ENCODE measurements around the gene DUSP16.
"Not testable (repeated sequence)": the region's sequence is repeated elsewhere in the genome, so short reads cannot be mapped to it uniquely, and the experiment has no call there.

DUSP16 gene

DNA sequence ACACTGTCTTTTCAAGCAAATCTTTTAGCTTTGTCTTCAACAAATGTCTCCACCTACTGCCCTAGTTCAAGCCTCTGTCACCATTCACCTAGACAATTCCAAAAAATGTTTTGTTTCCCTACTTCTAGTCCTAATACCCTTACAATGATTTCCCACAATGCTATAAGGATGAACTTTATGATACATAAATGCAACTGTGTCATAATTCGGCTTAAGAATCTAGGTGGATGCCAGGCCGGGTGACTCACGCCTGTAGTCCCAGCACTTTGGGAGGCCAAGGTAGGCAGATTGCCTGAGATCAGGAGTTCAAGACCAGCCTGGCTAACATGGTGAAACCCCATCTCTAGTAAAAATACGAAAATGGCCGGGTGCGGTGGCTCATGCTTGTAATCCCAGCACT, 28.3 kb upstream of the DUSP16 start:
- TF ChIP-seq POLR2AphosphoS5 (IDR thresholded peaks at IDR 0.05; ENCODE audit: low read depth): no peak
- TF ChIP-seq, protein P1, sequence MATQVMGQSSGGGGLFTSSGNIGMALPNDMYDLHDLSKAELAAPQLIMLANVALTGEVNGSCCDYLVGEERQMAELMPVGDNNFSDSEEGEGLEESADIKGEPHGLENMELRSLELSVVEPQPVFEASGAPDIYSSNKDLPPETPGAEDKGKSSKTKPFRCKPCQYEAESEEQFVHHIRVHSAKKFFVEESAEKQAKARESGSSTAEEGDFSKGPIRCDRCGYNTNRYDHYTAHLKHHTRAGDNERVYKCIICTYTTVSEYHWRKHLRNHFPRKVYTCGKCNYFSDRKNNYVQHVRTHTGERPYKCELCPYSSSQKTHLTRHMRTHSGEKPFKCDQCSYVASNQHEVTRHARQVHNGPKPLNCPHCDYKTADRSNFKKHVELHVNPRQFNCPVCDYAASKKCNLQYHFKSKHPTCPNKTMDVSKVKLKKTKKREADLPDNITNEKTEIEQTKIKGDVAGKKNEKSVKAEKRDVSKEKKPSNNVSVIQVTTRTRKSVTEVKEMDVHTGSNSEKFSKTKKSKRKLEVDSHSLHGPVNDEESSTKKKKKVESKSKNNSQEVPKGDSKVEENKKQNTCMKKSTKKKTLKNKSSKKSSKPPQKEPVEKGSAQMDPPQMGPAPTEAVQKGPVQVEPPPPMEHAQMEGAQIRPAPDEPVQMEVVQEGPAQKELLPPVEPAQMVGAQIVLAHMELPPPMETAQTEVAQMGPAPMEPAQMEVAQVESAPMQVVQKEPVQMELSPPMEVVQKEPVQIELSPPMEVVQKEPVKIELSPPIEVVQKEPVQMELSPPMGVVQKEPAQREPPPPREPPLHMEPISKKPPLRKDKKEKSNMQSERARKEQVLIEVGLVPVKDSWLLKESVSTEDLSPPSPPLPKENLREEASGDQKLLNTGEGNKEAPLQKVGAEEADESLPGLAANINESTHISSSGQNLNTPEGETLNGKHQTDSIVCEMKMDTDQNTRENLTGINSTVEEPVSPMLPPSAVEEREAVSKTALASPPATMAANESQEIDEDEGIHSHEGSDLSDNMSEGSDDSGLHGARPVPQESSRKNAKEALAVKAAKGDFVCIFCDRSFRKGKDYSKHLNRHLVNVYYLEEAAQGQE (IDR thresholded peaks at IDR 0.05; ENCODE audit: insufficient replicate concordance, low read depth): no peak
- Histone ChIP-seq H3K27me3 (ENCODE audit: insufficient read depth, poor library complexity, severe bottlenecking) (no peaks in the 10 kb centered on the region), H3K4me3 (replicated peaks; ENCODE audit: insufficient read depth, low read length) (no peak overlapping the region), H3K27ac (replicated peaks) (no peak overlapping the region)
- DNase-seq (ENCODE audit: low read depth in 1 of 2, low spot score in 1 of 2): no peak

DNA sequence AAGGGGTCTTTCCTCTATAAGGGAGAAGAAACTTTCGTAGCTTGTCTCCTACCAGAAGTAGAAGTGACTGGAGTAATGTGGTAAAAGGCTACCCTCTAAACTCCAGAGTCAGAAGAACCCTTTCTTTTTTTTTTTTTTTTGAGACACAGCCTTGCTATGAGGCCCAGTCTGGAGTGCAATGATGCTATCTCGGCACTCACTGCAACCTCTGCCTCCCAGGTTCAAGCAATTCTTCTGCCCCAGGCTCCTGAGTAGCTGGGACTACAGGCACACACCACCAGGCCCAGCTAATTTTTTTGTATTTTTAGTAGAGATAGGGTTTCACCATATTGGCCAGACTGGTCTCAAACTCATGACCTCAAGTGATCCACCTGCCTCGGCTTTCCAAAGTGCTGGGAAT, 25.8 kb upstream of the DUSP16 start:
- H3K27ac ChIP-seq (replicated peaks); H3K4me3 ChIP-seq (replicated peaks; ENCODE audit: insufficient read depth, low read length): not testable (repeated sequence)

DNA sequence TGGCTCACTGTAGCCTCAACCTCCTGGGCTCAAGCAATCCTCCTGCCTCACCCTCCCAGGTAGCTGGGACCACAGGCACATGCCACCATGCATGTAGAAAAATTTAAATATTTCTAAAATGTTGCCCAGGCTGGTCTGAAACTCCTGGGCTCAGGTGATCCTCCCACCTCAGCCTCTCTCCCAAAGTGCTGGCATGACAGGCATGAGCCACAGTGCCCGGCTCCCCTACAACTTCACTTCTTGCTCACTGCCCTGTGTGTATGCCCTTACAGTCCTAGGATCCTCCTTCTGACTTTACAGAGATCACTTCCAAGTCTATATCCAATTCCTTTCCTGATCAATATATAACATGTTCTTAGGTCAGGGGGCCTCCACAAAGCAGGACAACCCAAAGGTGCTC, 25.2 kb upstream of the DUSP16 start:
- TF ChIP-seq GABPA (IDR thresholded peaks at IDR 0.05; ENCODE audit: low read depth) (no peak), POLR2AphosphoS5 (IDR thresholded peaks at IDR 0.05; ENCODE audit: low read depth) (no peak), SPI1 (IDR thresholded peaks at IDR 0.05; ENCODE audit: borderline replicate concordance, low read depth) (no peak)
- TF ChIP-seq, protein P1 (IDR thresholded peaks at IDR 0.05; ENCODE audit: insufficient replicate concordance, low read depth): no peak
- TF ChIP-seq, protein P2, sequence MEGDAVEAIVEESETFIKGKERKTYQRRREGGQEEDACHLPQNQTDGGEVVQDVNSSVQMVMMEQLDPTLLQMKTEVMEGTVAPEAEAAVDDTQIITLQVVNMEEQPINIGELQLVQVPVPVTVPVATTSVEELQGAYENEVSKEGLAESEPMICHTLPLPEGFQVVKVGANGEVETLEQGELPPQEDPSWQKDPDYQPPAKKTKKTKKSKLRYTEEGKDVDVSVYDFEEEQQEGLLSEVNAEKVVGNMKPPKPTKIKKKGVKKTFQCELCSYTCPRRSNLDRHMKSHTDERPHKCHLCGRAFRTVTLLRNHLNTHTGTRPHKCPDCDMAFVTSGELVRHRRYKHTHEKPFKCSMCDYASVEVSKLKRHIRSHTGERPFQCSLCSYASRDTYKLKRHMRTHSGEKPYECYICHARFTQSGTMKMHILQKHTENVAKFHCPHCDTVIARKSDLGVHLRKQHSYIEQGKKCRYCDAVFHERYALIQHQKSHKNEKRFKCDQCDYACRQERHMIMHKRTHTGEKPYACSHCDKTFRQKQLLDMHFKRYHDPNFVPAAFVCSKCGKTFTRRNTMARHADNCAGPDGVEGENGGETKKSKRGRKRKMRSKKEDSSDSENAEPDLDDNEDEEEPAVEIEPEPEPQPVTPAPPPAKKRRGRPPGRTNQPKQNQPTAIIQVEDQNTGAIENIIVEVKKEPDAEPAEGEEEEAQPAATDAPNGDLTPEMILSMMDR (IDR thresholded peaks at IDR 0.05; ENCODE audit: insufficient read depth, low read length): no peak
- Histone ChIP-seq H3K27ac (replicated peaks) (no peak overlapping the region), H3K27me3 (ENCODE audit: insufficient read depth, poor library complexity, severe bottlenecking) (no peaks in the 10 kb centered on the region), H3K4me3 (replicated peaks; ENCODE audit: insufficient read depth, low read length) (no peak overlapping the region)
- no peak for DNase-seq (ENCODE audit: low read depth in 1 of 2, low spot score in 1 of 2)

More for the DNA sequence above, 25.8 kb upstream of the DUSP16 start:
- DNase-seq (ENCODE audit: low read depth in 1 of 2, low spot score in 1 of 2); H3K27me3 ChIP-seq (ENCODE audit: insufficient read depth, poor library complexity, severe bottlenecking): not testable (repeated sequence)

DNA sequence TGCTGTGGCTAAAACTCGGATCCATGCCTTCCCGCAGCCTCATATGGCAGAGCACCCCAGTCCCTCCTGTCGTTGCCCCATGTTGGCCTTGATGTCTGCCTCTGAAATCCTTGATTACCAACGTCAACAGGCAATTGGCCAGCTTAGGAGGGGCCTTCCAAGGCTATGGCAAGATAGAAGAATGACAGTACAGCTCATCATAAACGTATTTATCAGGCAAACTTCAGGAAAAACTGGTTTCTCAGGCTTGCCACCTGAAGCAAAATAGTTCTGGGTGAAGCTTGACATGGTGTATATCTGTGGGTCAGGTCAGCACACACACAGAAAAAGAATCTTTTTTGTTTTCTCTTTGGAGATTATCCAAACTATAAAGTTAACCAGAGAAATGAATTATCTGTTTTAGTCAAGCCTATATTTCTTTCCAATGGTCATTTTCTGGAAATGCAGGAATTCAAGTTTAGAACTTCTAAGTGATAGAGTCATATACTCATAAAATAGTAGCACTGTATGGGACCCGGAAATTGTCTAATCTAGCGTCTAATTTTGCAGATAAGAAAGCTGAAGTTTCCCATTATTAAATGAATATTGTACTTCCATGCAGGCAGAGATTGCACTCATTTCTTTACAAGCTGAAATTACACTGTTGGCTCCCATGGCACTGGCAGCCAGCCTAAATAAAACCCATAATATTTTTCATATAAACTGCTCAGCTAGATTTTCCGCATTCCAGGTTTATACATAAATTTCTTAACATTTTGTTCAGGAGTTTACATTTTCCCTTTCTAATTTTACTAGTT, 24.4 kb upstream of the DUSP16 start:
- no peak overlapping the region for H3K27ac ChIP-seq (replicated peaks)
- no peak for DNase-seq (ENCODE audit: low read depth in 1 of 2, low spot score in 1 of 2)

More for the DNA sequence above, 24.4 kb upstream of the DUSP16 start:
- no peak overlapping the region for H3K4me3 ChIP-seq (replicated peaks; ENCODE audit: insufficient read depth, low read length)
- H3K27me3 ChIP-seq (ENCODE audit: insufficient read depth, poor library complexity, severe bottlenecking): no peaks in the 10 kb centered on the region
- TF ChIP-seq SPI1 (IDR thresholded peaks at IDR 0.05; ENCODE audit: borderline replicate concordance, low read depth): no peak
- TF ChIP-seq, protein P2 (IDR thresholded peaks at IDR 0.05; ENCODE audit: insufficient read depth, low read length): no peak
- TF ChIP-seq, protein P1 (IDR thresholded peaks at IDR 0.05; ENCODE audit: insufficient replicate concordance, low read depth): no peak
